A549 (cell line): ENCODE data around the gene NMUR2. TPM values are rescaled to one million over a fixed set of nuclear protein-coding genes. Genes with fewer than 3 reads are reported as not detected.

Experiments used
- ATAC-seq, 2 experiments: fragments of 200-7000 bp in 1 of 2; fragments of >200 bp in 1 of 2; cut with Nextera tagmentation in 1 of 2; cut with Tn5 transposase in 1 of 2; 3 replicates each; pipeline versions ENCODE4 v1.8.0 to v1.9.1; 2018 to 2020; ENCODE audit warnings: mild to moderate bottlenecking in 1 of 2, moderate library complexity in 1 of 2
- CTCF ChIA-PET: fragments of 300-600 bp; sonication (Branson Sonifier 250); formaldehyde crosslinking; extraction: SDS; loops from one replicate; lab custom pipeline; 2021; ENCODE audit warnings: antibody characterized with exemption, inconsistent platforms; lab: Yijun Ruan, JAX
- POLR2A ChIA-PET: fragments of 350-600 bp; formaldehyde crosslinking; extraction: SDS; loops from one replicate; lab custom pipeline; 2021; ENCODE audit warnings: antibody characterized with exemption, inconsistent platforms; lab: Yijun Ruan, JAX
- DNase-seq, 2 experiments: peaks; one replicate each; pipeline versions ENCODE4 v3.0.0 to v3.0.0-alpha.2; 2011 to 2016; ENCODE audit warnings: low read depth in 1 of 2, low spot score in 1 of 2
- FAIRE-seq: peaks from 2 replicates; lab custom pipeline; 2011; peaks lifted over from hg19 to GRCh38; lab: Jason Lieb, UNC
- H3K27ac ChIP-seq, 2 experiments: fragments of >200 bp; sonication (Bioruptor Twin); formaldehyde crosslinking; 3 replicates each; pipeline ENCODE4 v1.5.1; 2016 to 2017
- H3K4me1 ChIP-seq: fragments of >200 bp; sonication (Bioruptor Twin); formaldehyde crosslinking; 3 replicates; pipeline ENCODE4 v1.6.1; 2016
- H3K4me2 ChIP-seq: fragments of >200 bp; sonication (Bioruptor Twin); formaldehyde crosslinking; 3 replicates; pipeline ENCODE4 v1.6.1; 2016
- H3K4me3 ChIP-seq: fragments of >200 bp; sonication (Bioruptor Twin); formaldehyde crosslinking; 3 replicates; pipeline ENCODE4 v1.5.1; 2016
- H3K9me3 ChIP-seq: fragments of >200 bp; sonication (Bioruptor Twin); formaldehyde crosslinking; 3 replicates; pipeline ENCODE4 v1.6.1; 2016
- CHD2 ChIP-seq: fragments of 150-350 bp; IDR thresholded peaks from 2 replicates; pipeline ENCODE4 v1.6.1; 2014; ENCODE audit warnings: low read length; ENCODE audit not compliant: partially characterized antibody
- EHMT2 ChIP-seq: fragments of 200-600 bp; sonication (generic); IDR thresholded peaks from 2 replicates; pipeline ENCODE4 v1.6.1; 2016; ENCODE audit warnings: antibody characterized with exemption, low read depth, mild to moderate bottlenecking, moderate library complexity
- EP300 ChIP-seq, 2 experiments: fragments of >200 bp; sonication (Bioruptor Twin); formaldehyde crosslinking; IDR thresholded peaks; 2 replicates in 1 of 2; 3 replicates in 1 of 2; pipeline ENCODE4 v1.6.1; 2016 to 2017
- FOSB ChIP-seq: fragments of 250-450 bp; sonication (Bioruptor Pico); IDR thresholded peaks from 2 replicates; pipeline ENCODE4 v1.5.0; 2020; ENCODE audit warnings: mild to moderate bottlenecking, moderate library complexity
- FOSL2 ChIP-seq, 2 experiments: fragments of 450-650 bp in 1 of 2; fragments of >200 bp in 1 of 2; sonication (Bioruptor Twin) in 1 of 2; formaldehyde crosslinking; IDR thresholded peaks; 2 replicates each; pipeline versions ENCODE4 v1.5.0 to v1.6.1; 2016 to 2020; ENCODE audit warnings: mild to moderate bottlenecking in 1 of 2, moderate library complexity in 1 of 2
- HOXB5 ChIP-seq: fragments of 250-450 bp; sonication (Bioruptor Pico); IDR thresholded peaks from 2 replicates; pipeline ENCODE4 v1.5.0; 2020; ENCODE audit warnings: mild to moderate bottlenecking, moderate library complexity
- JUNB ChIP-seq: fragments of >200 bp; sonication (Bioruptor Twin); formaldehyde crosslinking; IDR thresholded peaks from 2 replicates; pipeline ENCODE4 v1.6.1; 2016
- KDM1A ChIP-seq: fragments of 200-600 bp; sonication (generic); IDR thresholded peaks from 2 replicates; pipeline ENCODE4 v1.6.1; 2016; ENCODE audit warnings: low read depth, mild to moderate bottlenecking
- KDM5A ChIP-seq: fragments of 200-600 bp; sonication (generic); IDR thresholded peaks from 2 replicates; pipeline ENCODE4 v1.6.1; 2016; ENCODE audit warnings: antibody characterized with exemption, mild to moderate bottlenecking
- MAFK ChIP-seq: fragments of 450-650 bp; IDR thresholded peaks from 2 replicates; pipeline ENCODE4 v1.6.1; 2014; ENCODE audit not compliant: partially characterized antibody
- MAZ ChIP-seq: fragments of 150-350 bp; IDR thresholded peaks from 2 replicates; pipeline ENCODE4 v1.6.1; 2014; ENCODE audit warnings: antibody characterized with exemption, low read depth, low read length, borderline replicate concordance
- MYC ChIP-seq: IDR thresholded peaks from 2 replicates; pipeline ENCODE4 v1.6.1; 2012; ENCODE audit warnings: mild to moderate bottlenecking, inconsistent platforms, low read length, improper control_type of control experiment, borderline replicate concordance
- PHF8 ChIP-seq: fragments of 200-600 bp; sonication (generic); IDR thresholded peaks from 2 replicates; pipeline ENCODE4 v1.6.1; 2016; ENCODE audit warnings: low read depth, mild to moderate bottlenecking, antibody characterized with exemption, moderate library complexity, borderline replicate concordance
- POLR2A ChIP-seq: IDR thresholded peaks from 2 replicates; pipeline ENCODE4 v1.6.1; 2012; ENCODE audit warnings: mild to moderate bottlenecking, low read length
- RAD21 ChIP-seq, 2 experiments: fragments of >200 bp in 1 of 2; sonication (Bioruptor Twin) in 1 of 2; formaldehyde crosslinking in 1 of 2; IDR thresholded peaks in 1 of 2; conservative IDR thresholded peaks in 1 of 2; 2 replicates in 1 of 2; 3 replicates in 1 of 2; pipeline ENCODE4 v1.6.1; 2012 to 2018; ENCODE audit warnings: inconsistent platforms in 1 of 2
- RCOR1 ChIP-seq: fragments of 150-350 bp; IDR thresholded peaks from 2 replicates; pipeline ENCODE4 v1.6.1; 2014; ENCODE audit warnings: antibody characterized with exemption, low read length, low read depth
- ZFP36 ChIP-seq: fragments of 450-650 bp; IDR thresholded peaks from 2 replicates; pipeline ENCODE4 v1.6.1; 2014; ENCODE audit warnings: borderline replicate concordance; ENCODE audit not compliant: partially characterized antibody
- ZNF302 ChIP-seq: fragments of 250-450 bp; sonication (Bioruptor Pico); IDR thresholded peaks from 2 replicates; pipeline ENCODE4 v1.9.0; 2021; ENCODE audit warnings: inconsistent platforms, mild to moderate bottlenecking, moderate library complexity
- WGBS: methylation state at CpG from one replicate; pipeline ENCODE4 v1.1.6; 2017; ENCODE audit errors: missing lambda C conversion rate; 5-methylcytosine and 5-hydroxymethylcytosine counted together
- polyA plus RNA-seq, 4 experiments: library from polyadenylated mRNA; depleted of rRNA in 3 of 4; stranded (reverse); fragments of >200 nt; fragmentation: RNase III in 1 of 4; extraction: RNeasy Plus Mini Kit Qiagen cat#74134 plus additional on column Dnase treatment in 1 of 4; gene quantifications; 2 replicates in 3 of 4; 3 replicates in 1 of 4; pipeline ENCODE4 v1.2.3, GENCODE V29; 2011 to 2017
- TF ChIP-seq, protein P1 (sequence below): IDR thresholded peaks from 2 replicates; pipeline ENCODE4 v1.6.1; 2012; ENCODE audit warnings: low read depth, borderline replicate concordance
- TF ChIP-seq, protein P2 (sequence below): IDR thresholded peaks from 2 replicates; pipeline ENCODE4 v1.6.1; 2012
- TF ChIP-seq, protein P3 (sequence below): fragments of 150-350 bp; IDR thresholded peaks from 2 replicates; pipeline ENCODE4 v1.6.1; 2014; ENCODE audit warnings: low read depth, mild to moderate bottlenecking, low read length
- TF ChIP-seq, protein P4 (sequence below): fragments of 450-650 bp; IDR thresholded peaks from 2 replicates; pipeline ENCODE4 v1.6.1; 2014; ENCODE audit warnings: antibody characterized with exemption
- TF ChIP-seq, protein P5 (sequence below): fragments of >200 bp; sonication (Bioruptor Twin); formaldehyde crosslinking; IDR thresholded peaks from 2 replicates; pipeline ENCODE4 v1.6.1; 2016

NMUR2 gene
- polyA plus RNA-seq, 2 of the 4 experiments (the other 2 are of a cell fraction): not detected

DNA sequence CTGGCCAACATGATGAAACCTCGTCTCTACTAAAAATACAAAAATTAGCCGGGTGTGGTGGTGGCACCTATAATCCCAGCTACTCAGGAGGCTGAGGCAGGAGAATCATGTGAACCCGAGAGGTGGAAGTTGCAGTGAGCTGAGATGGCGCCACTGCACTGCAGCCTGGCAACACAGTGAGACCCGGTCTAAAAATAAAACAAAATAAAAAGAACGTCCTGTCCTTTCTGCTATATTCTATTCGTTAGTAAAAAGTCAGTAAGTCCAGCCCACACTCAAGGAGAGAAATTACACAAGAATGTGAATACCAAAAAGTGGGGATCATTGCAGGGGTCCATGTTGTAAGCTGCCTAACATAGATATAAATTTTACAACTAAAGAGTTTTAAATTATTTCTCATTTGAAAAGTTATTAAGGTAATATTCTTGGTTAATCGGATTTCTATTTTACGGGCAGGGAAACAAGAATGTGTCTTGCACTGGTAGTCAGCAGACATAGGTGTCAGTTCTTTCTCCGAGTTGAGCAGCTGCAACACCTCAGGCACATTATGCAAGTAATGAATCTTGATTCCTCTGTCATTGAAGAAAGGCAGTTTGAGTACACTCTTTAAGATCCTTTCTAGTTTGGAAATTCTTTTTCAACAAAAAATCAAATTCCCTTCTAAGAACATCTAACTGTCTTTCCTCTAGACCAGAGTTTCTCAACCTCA is 24.5 kb downstream of the NMUR2 start:
- Histone ChIP-seq H3K4me3 (no peak overlapping the region), H3K4me2 (no peak overlapping the region), H3K9me3 (no peaks in the 10 kb centered on the region), H3K4me1 (no peaks in the 10 kb centered on the region), H3K27ac (no peak overlapping the region)
- WGBS: 2% methylated on average over 8 of the region's 10 CpGs
- CTCF ChIA-PET: no interaction called here
- POLR2A ChIA-PET: no interaction called here
- no peak for DNase-seq
- TF ChIP-seq ZNF302 (CRISPR knock-in tag): no peak
- TF ChIP-seq, protein P1, sequence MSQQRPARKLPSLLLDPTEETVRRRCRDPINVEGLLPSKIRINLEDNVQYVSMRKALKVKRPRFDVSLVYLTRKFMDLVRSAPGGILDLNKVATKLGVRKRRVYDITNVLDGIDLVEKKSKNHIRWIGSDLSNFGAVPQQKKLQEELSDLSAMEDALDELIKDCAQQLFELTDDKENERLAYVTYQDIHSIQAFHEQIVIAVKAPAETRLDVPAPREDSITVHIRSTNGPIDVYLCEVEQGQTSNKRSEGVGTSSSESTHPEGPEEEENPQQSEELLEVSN: no peak
- no peak for TF ChIP-seq EHMT2
- TF ChIP-seq EP300 (IDR thresholded peaks at IDR 0.05): no peak
- TF ChIP-seq KDM1A: no peak
- no peak for TF ChIP-seq FOSL2 (IDR thresholded peaks at IDR 0.05)
- TF ChIP-seq FOSL2 (CRISPR knock-in tag; IDR thresholded peaks at IDR 0.05): no peak
- TF ChIP-seq RAD21 (conservative IDR thresholded peaks at IDR 0.05 in 1 of 2, IDR thresholded peaks at IDR 0.05 in 1 of 2): no peak
- TF ChIP-seq, protein P2, sequence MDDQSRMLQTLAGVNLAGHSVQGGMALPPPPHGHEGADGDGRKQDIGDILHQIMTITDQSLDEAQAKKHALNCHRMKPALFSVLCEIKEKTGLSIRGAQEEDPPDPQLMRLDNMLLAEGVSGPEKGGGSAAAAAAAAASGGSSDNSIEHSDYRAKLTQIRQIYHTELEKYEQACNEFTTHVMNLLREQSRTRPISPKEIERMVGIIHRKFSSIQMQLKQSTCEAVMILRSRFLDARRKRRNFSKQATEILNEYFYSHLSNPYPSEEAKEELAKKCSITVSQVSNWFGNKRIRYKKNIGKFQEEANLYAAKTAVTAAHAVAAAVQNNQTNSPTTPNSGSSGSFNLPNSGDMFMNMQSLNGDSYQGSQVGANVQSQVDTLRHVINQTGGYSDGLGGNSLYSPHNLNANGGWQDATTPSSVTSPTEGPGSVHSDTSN: no peak
- no peak for FAIRE-seq
- no peak for ATAC-seq

DNA sequence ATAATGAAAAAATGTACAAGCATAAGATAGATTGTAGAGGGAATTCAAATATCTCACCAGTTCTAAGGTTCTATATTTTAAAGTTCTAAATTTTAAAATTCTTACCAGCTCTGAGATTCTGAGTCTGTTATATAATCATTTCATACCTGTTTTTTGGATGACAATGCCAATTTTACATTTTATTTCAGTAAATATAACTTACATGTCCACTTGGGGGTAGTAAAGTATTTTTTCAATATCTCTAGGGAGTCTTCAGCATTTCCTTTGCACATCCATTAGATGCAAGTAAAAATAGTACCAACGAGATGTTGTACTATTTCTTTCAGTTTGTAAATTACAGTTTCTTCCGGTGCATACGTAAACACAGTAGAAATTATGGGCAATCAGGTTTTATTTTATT is 25.7 kb downstream of the NMUR2 start:
- no peak for ATAC-seq
- H3K27ac ChIP-seq: no peak overlapping the region
- FAIRE-seq: no peak
- WGBS: 36% methylated on average over 3 of the region's 3 CpGs
- DNase-seq: no peak
- H3K9me3 ChIP-seq: no peaks in the 10 kb centered on the region
- no peaks in the 10 kb centered on the region for H3K4me1 ChIP-seq
- CTCF ChIA-PET: no interaction called here
- POLR2A ChIA-PET: no interaction called here
- no peak overlapping the region for H3K4me2 ChIP-seq
- H3K4me3 ChIP-seq: no peak overlapping the region
- TF ChIP-seq EHMT2 (no peak), KDM1A (no peak), MAFK (no peak), MYC (no peak), MAZ (no peak)
- TF ChIP-seq, protein P3, sequence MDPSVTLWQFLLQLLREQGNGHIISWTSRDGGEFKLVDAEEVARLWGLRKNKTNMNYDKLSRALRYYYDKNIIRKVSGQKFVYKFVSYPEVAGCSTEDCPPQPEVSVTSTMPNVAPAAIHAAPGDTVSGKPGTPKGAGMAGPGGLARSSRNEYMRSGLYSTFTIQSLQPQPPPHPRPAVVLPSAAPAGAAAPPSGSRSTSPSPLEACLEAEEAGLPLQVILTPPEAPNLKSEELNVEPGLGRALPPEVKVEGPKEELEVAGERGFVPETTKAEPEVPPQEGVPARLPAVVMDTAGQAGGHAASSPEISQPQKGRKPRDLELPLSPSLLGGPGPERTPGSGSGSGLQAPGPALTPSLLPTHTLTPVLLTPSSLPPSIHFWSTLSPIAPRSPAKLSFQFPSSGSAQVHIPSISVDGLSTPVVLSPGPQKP: no peak
- TF ChIP-seq, protein P4, sequence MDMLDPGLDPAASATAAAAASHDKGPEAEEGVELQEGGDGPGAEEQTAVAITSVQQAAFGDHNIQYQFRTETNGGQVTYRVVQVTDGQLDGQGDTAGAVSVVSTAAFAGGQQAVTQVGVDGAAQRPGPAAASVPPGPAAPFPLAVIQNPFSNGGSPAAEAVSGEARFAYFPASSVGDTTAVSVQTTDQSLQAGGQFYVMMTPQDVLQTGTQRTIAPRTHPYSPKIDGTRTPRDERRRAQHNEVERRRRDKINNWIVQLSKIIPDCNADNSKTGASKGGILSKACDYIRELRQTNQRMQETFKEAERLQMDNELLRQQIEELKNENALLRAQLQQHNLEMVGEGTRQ: no peak
- TF ChIP-seq, all 56 proteins: peak for 0

DNA sequence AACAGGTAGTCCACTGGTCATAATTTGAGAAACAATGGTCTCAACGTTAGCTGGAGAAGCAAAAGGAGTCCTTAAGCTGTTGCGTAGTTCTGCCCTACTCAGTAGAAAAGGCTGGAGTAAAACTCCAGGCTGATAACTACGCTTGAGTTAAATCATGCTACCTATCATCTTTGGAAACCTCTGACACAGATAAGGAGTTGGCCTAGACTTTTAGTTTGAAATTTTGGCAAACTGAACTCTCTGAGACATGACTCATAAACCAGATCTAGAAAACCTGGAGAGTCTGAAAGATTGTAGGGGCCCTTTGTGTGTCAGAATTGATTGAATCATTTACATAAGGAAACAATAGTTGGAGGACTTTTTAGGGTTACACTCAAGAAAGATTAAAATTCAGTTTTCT is 26.3 kb downstream of the NMUR2 start:
- no peaks in the 10 kb centered on the region for H3K4me1 ChIP-seq
- ChIA-PET CTCF (no interaction called here), POLR2A (no interaction called here)
- WGBS: 21% methylated on average over 3 of the region's 3 CpGs
- FAIRE-seq (no peak), ATAC-seq (no peak)
- H3K27ac ChIP-seq: no peak overlapping the region
- no peak overlapping the region for H3K4me3 ChIP-seq
- TF ChIP-seq JUNB (no peak), HOXB5 (CRISPR knock-in tag) (no peak), PHF8 (no peak), POLR2A (no peak), RCOR1 (no peak), ZFP36 (no peak), KDM5A (no peak), CHD2 (no peak), FOSB (no peak), RAD21 (conservative IDR thresholded peaks at IDR 0.05 in 1 of 2, IDR thresholded peaks at IDR 0.05 in 1 of 2) (no peak)
- TF ChIP-seq, protein P1: no peak
- TF ChIP-seq, protein P5, sequence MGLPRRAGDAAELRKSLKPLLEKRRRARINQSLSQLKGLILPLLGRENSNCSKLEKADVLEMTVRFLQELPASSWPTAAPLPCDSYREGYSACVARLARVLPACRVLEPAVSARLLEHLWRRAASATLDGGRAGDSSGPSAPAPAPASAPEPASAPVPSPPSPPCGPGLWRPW: no peak
- TF ChIP-seq, all 56 proteins: peak for 0
- H3K4me2 ChIP-seq: no peak overlapping the region
- no peaks in the 10 kb centered on the region for H3K9me3 ChIP-seq
- no peak for DNase-seq
